Measurements from ENCODE around the gene MMRN2. TPM values are rescaled to one million over a fixed set of nuclear protein-coding genes. Genes with fewer than 3 reads are reported as not detected.
"Not testable (repeated sequence)": the region's sequence is repeated elsewhere in the genome, so short reads cannot be mapped to it uniquely, and the experiment has no call there.

Gene MMRN2, protein sequence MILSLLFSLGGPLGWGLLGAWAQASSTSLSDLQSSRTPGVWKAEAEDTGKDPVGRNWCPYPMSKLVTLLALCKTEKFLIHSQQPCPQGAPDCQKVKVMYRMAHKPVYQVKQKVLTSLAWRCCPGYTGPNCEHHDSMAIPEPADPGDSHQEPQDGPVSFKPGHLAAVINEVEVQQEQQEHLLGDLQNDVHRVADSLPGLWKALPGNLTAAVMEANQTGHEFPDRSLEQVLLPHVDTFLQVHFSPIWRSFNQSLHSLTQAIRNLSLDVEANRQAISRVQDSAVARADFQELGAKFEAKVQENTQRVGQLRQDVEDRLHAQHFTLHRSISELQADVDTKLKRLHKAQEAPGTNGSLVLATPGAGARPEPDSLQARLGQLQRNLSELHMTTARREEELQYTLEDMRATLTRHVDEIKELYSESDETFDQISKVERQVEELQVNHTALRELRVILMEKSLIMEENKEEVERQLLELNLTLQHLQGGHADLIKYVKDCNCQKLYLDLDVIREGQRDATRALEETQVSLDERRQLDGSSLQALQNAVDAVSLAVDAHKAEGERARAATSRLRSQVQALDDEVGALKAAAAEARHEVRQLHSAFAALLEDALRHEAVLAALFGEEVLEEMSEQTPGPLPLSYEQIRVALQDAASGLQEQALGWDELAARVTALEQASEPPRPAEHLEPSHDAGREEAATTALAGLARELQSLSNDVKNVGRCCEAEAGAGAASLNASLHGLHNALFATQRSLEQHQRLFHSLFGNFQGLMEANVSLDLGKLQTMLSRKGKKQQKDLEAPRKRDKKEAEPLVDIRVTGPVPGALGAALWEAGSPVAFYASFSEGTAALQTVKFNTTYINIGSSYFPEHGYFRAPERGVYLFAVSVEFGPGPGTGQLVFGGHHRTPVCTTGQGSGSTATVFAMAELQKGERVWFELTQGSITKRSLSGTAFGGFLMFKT
- 10 to 100 TPM in 3 of 5 donors, 1 to 10 TPM in 2; 1.8 to 40.0 (median 12.9) TPM for total RNA-seq
- 1 to 10 TPM in 2 of 3 donors, under 1 TPM in 1; 1.00 to 5.0 (median 3.1) TPM for polyA plus RNA-seq
- long read RNA-seq, donor 1, full-length matches to known transcripts, result 1 of 12 reads
- long read RNA-seq, donor 1, partial matches to known transcripts, result 0 of 12 reads
- long read RNA-seq, donor 1, other reads (novel, unspliced or antisense), result 11 of 12 reads
- long read RNA-seq, donor 2, full-length matches to known transcripts, result 4 of 19 reads
- long read RNA-seq, donor 2, partial matches to known transcripts, result 15 of 19 reads
- long read RNA-seq, donor 2, other reads (novel, unspliced or antisense), result 0 of 19 reads
- long read RNA-seq, donor 3, full-length matches to known transcripts, result 1 of 1 reads
- long read RNA-seq, donor 3, partial matches to known transcripts, result 0 of 1 reads
- long read RNA-seq, donor 3, other reads (novel, unspliced or antisense), result 0 of 1 reads
- long read RNA-seq, donor 4, result 0 reads
- long read RNA-seq, donor 5, partial matches to known transcripts, result 44 of 44 reads
- long read RNA-seq, donor 5, other reads (novel, unspliced or antisense), result 0 of 44 reads
- long read RNA-seq, donor 6, full-length matches to known transcripts, result 3 of 38 reads
- long read RNA-seq, donor 6, partial matches to known transcripts, result 35 of 38 reads
- long read RNA-seq, donor 6, other reads (novel, unspliced or antisense), result 0 of 38 reads
- long read RNA-seq, donor 7, full-length matches to known transcripts, result 2 of 9 reads
- long read RNA-seq, donor 7, partial matches to known transcripts, result 7 of 9 reads
- long read RNA-seq, donor 7, other reads (novel, unspliced or antisense), result 0 of 9 reads
- long read RNA-seq, donor 8, full-length matches to known transcripts, result 1 of 1 reads
- long read RNA-seq, donor 8, partial matches to known transcripts, result 0 of 1 reads
- long read RNA-seq, donor 8, other reads (novel, unspliced or antisense), result 0 of 1 reads
- long read RNA-seq, donor 9, result 0 reads
- long read RNA-seq, donor 10, result 0 reads

DNA sequence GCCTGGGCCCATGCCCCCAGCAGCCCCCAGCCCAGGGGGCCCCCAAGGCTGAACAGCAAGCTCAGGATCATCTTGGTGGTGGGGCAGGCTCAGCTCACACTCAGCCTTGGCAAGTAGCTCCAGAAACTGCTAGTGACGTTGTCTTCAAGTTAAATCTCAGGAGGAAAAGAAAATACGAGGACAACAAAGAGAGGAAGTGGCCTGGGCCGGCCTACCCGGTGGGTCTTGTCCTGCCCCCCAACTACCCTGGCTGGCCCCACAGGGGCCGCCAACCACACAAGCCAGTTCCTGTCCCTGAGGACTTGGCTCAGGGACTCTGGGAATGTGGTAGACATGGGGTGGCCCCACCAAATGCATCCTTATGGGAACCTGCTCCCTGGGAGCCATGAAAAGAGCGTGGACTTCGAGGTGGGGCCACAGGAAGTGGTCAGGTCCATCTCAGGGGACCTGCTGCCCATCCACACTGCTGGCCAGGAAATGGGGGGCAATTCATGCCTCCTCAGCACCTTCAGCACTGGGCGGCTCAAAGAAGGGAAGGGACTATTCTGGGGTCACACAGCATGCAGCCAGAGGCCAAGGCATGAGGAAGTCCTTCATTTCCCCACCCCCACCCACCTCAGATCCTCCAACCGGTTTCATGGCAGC lies at the start of gene MMRN2:
Gene MMRN2 (minus strand): TSS at position 145 of the 645 bp plus-strand sequence. CDS start 74 bp downstream, at position 71.
- intact Hi-C loops (cut with DNase I; ENCODE audit: low total_unique reads), result no loop called here
- peaks cover 0 to 3% (median 0%) of the 10 kb centered on the region in 4 donors for H3K9me3 ChIP-seq
- H3K4me3 ChIP-seq, result peak within 1 kb of the TSS; percentile 23 to 39 (median 31)
- H3K27me3 ChIP-seq, result no peaks in the 10 kb centered on the region
- H3K4me1 ChIP-seq, result peaks cover 22 to 62% (median 45%) of the 10 kb centered on the region in 4 donors
- no peaks in the 10 kb centered on the region for H3K36me3 ChIP-seq
- peak in 1 of 2 donors; percentile 37 for DNase-seq
- WGBS, 5 donors, result 59 to 84% (median 71%) methylated on average over 8 to 9 of the region's 9 CpGs
- TF ChIP-seq POLR2AphosphoS5 (IDR thresholded peaks at IDR 0.05) (peak in 1 of 3 donors; percentile 7), EP300 (IDR thresholded peaks at IDR 0.05) (no peak)
- peak within 1 kb of the TSS; percentile 52 to 82 (median 74) for H3K27ac ChIP-seq

DNA sequence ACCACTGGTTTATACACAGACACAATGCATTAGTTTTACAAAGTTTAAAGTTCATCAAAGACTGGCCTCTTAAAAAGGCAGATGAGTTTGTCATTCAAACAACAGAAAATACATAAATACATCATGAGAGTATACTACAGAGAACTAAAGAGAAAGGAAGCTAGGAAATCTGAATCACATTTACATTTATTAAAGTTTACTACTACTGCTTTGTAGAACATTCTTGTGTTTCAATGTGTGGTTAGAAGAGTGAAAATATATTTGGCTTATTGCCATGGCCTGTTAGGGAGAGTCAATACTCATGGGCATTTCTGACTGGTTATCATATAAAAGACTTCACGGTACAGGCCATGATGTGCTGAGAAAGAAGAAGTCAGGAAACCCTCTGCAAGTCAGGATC lies 49.7 kb upstream of the MMRN2 start:
- H3K9me3 ChIP-seq; DNase-seq; H3K4me3 ChIP-seq; H3K27me3 ChIP-seq; H3K4me1 ChIP-seq; H3K27ac ChIP-seq; intact Hi-C loops (cut with DNase I; ENCODE audit: low total_unique reads); H3K36me3 ChIP-seq: not testable (repeated sequence)
- WGBS, 5 donors, result 6 to 75% (median 33%) methylated on average over 1 of the region's 1 CpG

DNA sequence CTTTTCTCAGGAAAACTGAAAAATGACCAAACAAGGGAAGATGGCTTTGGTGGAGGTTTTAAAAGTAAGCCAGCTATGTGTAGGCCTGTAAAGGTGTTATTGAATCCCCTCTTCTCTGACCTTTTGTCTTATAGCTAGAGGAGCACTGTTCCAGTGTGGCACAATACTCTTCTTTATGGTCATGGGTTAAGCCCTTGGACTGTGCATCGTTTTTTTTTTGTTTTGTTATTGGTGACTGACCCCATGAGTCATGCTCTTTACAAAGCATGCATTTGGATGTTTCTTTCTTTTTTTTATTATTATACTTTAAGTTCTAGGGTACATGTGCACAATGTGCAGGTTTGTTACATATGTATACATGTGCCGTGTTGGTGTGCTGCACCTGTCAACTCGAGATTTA lies 43.1 kb upstream of the MMRN2 start:
- H3K9me3 ChIP-seq, result no peaks in the 10 kb centered on the region
- intact Hi-C loops (cut with DNase I; ENCODE audit: low total_unique reads), result no loop called here
- H3K27me3 ChIP-seq, result no peaks in the 10 kb centered on the region
- no peak overlapping the region for H3K27ac ChIP-seq
- no peak for TF ChIP-seq EP300 (IDR thresholded peaks at IDR 0.05)
- TF ChIP-seq, protein P1, sequence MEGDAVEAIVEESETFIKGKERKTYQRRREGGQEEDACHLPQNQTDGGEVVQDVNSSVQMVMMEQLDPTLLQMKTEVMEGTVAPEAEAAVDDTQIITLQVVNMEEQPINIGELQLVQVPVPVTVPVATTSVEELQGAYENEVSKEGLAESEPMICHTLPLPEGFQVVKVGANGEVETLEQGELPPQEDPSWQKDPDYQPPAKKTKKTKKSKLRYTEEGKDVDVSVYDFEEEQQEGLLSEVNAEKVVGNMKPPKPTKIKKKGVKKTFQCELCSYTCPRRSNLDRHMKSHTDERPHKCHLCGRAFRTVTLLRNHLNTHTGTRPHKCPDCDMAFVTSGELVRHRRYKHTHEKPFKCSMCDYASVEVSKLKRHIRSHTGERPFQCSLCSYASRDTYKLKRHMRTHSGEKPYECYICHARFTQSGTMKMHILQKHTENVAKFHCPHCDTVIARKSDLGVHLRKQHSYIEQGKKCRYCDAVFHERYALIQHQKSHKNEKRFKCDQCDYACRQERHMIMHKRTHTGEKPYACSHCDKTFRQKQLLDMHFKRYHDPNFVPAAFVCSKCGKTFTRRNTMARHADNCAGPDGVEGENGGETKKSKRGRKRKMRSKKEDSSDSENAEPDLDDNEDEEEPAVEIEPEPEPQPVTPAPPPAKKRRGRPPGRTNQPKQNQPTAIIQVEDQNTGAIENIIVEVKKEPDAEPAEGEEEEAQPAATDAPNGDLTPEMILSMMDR (IDR thresholded peaks at IDR 0.05), result no peak
- no peak for TF ChIP-seq POLR2A (IDR thresholded peaks at IDR 0.05)
- no peak for TF ChIP-seq POLR2AphosphoS5 (IDR thresholded peaks at IDR 0.05)
- DNase-seq, result no peak
- H3K4me3 ChIP-seq, result no peak overlapping the region
- no peaks in the 10 kb centered on the region for H3K4me1 ChIP-seq
- H3K36me3 ChIP-seq, result peaks cover 0 to 12% (median 0%) of the 10 kb centered on the region in 4 donors
- WGBS, 5 donors, result 72 to 81% (median 76%) methylated on average over 3 of the region's 3 CpGs

DNA sequence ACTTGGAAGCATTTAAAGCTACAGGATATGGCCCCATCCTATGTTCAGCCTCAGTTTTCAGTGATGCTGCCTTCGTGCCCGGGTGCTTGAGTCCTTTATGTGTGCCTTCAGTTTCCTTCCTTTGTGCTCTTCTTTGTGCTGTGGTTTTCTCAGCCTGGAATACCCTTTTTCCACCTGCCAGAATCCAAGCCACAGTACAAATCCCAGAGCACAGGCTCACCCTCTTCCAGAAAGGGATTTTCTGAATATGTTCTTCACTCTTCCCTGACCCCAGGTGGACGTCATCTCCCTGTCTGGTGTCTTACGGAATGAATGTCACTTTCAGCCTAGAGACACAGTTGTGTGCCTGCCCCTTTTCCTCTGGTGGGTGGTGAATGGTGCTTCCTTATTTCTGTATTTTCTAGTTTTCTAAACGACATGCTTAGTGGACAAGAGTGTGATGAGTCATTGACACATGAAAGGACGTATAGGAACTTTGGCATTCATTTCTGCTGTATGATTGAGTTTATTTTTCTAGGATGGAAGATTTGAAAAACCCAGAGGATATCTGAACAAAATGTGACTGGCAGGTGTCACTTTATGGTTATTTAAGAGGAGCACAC lies 42.5 kb upstream of the MMRN2 start:
- 73 to 81% (median 76%) methylated on average over 6 of the region's 6 CpGs for WGBS, 5 donors
- intact Hi-C loops (cut with DNase I; ENCODE audit: low total_unique reads); H3K4me3 ChIP-seq; H3K27ac ChIP-seq; H3K4me1 ChIP-seq; H3K9me3 ChIP-seq; H3K27me3 ChIP-seq; DNase-seq: not testable (repeated sequence)
- peaks cover 0 to 12% (median 0%) of the 10 kb centered on the region in 4 donors for H3K36me3 ChIP-seq

All from stomach (tissue), 19 donors.